GM06990 (cell line): ENCODE results near the gene PLA2G15.

Experiments used
- DNase-seq: peaks from one replicate; pipeline ENCODE4 v3.0.0-alpha.2; 2011; ENCODE audit not compliant: insufficient read length; ENCODE audit errors: extremely low read depth
- H3K27me3 ChIP-seq: replicated peaks from 2 replicates; pipeline ENCODE4 v1.6.0; 2011; ENCODE audit warnings: low read length; ENCODE audit not compliant: control insufficient read depth, insufficient read depth
- H3K36me3 ChIP-seq: 2 replicates; pipeline ENCODE4 v1.5.1; 2011; ENCODE audit warnings: low read length; ENCODE audit not compliant: control insufficient read depth, insufficient read depth
- H3K4me3 ChIP-seq: replicated peaks from 2 replicates; pipeline ENCODE4 v1.5.1; 2011; ENCODE audit warnings: low read depth, mild to moderate bottlenecking, control low read depth, low read length
- TF ChIP-seq, protein P1 (sequence below): IDR thresholded peaks from 2 replicates; pipeline ENCODE4 v1.5.1; 2011; ENCODE audit warnings: low read length, control low read depth, mild to moderate bottlenecking, inconsistent platforms; ENCODE audit not compliant: insufficient read depth, poor library complexity, severe bottlenecking

The PLA2G15 gene

DNA sequence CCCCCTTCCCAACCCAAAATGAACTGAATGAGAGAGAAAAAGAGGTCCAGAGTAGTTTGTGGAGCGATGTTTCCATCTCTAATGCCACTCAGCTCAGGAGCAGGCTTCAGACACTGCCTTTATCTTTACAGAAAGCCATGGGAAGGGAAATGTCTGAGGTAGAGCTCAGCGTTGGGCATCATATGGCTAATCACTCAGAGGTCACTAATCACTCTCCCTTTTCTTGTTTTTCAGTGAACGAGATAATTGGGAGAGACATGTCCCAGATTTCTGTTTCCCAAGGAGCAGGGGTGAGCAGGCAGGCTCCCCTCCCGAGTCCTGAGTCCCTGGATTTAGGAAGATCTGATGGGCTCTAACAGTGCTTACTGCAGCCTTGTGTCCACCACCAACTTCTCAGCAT lies 19.1 kb upstream of the PLA2G15 start:
- Histone ChIP-seq H3K4me3 (no peak overlapping the region), H3K27me3 (no peaks in the 10 kb centered on the region), H3K36me3 (peaks cover 3% of the 10 kb centered on the region; the same call in 1 of the 2 replicates)
- TF ChIP-seq, protein P1, sequence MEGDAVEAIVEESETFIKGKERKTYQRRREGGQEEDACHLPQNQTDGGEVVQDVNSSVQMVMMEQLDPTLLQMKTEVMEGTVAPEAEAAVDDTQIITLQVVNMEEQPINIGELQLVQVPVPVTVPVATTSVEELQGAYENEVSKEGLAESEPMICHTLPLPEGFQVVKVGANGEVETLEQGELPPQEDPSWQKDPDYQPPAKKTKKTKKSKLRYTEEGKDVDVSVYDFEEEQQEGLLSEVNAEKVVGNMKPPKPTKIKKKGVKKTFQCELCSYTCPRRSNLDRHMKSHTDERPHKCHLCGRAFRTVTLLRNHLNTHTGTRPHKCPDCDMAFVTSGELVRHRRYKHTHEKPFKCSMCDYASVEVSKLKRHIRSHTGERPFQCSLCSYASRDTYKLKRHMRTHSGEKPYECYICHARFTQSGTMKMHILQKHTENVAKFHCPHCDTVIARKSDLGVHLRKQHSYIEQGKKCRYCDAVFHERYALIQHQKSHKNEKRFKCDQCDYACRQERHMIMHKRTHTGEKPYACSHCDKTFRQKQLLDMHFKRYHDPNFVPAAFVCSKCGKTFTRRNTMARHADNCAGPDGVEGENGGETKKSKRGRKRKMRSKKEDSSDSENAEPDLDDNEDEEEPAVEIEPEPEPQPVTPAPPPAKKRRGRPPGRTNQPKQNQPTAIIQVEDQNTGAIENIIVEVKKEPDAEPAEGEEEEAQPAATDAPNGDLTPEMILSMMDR = no peak
- DNase-seq = no peak

DNA sequence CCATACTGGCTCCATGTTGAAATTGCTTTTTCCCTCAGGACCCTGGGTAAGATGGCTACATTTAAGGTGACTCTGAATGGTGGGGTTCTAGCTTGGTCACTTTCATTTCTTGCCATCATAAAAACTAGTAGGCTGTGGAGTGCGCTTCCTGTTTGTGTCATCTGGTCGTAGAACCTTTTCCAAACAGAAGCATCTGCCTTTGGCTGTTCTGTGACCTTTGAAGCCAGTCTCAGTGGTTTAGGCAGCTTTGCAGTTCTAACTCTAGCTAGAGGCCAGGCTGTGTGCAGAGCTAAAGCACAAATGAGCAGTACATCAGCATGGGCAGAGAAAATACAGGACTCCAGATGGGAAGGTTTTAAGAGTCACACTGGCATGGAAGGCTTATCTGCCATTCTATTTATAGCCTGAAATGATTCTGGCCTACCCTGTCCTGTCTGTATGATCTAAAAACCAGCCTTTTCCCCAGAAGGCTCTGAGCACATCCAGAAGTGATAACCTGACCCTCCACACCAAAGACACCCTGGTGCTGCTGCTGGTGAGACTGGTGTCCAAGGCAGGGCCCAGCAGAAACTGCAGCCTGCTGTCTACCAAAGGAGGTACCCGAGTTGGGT lies 17.9 kb upstream of the PLA2G15 start:
- DNase-seq = no peak
- Histone ChIP-seq H3K36me3 (peaks cover 3% of the 10 kb centered on the region; the same call in 1 of the 2 replicates), H3K4me3 (no peak overlapping the region), H3K27me3 (no peaks in the 10 kb centered on the region)
- TF ChIP-seq, protein P1 = no peak

DNA sequence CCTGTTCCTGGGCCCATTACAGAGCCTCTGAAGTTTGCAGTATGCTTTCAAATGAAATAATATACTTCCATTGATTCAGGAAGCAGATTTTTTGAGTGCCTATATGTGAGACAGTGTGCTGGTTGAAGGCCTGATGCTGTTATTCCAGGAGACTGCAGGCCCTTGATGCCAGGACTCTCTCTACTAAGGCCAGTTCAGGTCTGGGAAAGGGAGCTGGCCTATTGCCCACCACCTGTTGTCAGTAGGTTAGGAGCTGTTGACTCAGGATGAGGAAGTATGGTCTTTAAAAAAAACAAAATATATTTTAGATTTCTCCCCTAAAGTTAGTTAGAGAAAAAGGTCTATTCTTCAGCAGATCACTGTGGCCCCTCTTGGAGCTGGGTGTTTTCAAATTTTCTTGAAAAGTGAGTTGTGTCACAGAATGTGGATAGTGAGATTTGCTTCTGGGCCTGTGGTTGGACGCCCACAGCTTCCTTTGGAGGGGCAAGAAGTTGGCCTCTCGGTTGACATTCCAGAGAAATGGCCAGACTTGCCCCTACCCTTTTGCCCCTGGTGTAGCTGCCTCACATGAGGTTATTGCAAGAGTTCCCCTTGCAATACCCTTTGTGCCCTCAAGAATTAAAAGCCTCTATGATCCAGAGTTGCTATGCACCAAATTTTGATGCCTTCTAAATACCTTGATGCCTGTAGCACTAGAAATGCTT lies 17.2 kb upstream of the PLA2G15 start:
- Histone ChIP-seq H3K4me3 (no peak overlapping the region), H3K27me3 (no peaks in the 10 kb centered on the region), H3K36me3 (peaks cover 3% of the 10 kb centered on the region; the same call in 1 of the 2 replicates)
- TF ChIP-seq, protein P1 = no peak
- no peak for DNase-seq

DNA sequence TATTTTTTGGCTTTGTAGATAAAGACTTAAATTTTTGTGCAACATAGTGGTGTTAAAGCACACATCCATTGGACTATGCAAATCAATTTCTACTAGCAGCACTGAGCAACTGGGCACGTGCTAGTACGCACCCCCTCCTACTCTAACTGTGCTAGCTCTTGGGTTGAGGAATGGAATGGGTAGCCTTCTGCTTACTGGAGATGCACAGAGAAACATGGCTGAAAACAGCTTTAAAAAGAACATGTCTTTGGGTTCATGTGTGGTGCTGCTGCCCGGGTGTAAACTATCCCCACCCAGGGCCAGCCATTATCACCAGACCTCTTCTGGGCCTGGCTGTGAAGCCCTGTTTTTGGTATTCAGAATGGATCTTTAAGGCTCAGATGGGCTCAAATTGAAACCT lies 16.5 kb upstream of the PLA2G15 start:
- H3K4me3 ChIP-seq = no peak overlapping the region
- H3K36me3 ChIP-seq = peaks cover 3% of the 10 kb centered on the region; the same call in 1 of the 2 replicates
- no peak for DNase-seq
- H3K27me3 ChIP-seq = no peaks in the 10 kb centered on the region
- TF ChIP-seq, protein P1 = no peak

DNA sequence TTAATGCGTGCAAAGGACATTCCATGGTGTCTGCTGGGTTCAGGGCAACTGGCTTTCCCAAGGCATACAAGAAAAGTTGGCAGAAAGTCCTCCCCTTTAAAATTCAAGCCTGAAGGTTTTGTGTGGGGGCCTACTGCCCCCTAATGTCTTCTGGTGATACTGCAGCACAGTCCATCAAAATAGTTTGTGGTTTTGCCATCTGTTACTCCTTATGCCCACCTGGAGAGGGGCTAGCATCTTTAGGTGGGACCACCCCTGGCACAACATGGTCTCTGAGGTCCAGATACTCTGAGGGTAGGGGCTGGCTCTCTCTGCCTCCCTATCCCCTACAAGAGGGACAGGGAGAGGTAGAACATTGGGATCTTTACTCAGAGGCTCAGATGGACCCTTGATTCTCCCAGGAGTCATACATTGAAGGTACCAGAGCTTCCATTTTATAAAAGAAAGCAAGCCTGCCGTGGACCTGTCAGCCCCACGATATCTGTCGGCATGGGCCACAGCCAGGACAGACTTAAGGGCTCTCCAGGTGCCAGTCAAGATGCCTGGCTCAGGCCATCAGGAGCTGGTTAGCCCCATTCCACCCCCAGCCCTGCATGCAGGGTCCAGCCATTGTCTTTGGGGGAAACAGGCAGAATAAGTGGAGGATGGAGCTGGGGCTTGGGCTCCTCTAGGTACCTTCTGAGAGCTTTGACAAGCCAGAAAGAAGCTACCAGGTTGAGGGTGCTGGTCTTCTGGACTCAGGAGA lies 15.6 kb upstream of the PLA2G15 start:
- TF ChIP-seq, protein P1 = peak; percentile 90
- H3K36me3 ChIP-seq = peaks cover 3% of the 10 kb centered on the region; the same call in 1 of the 2 replicates
- H3K4me3 ChIP-seq = no peak overlapping the region
- no peak for DNase-seq
- H3K27me3 ChIP-seq = no peaks in the 10 kb centered on the region
